NCI-H82 (cell line): ENCODE results near the gene WSCD2.

ENCODE experiments used
- DNase-seq: peaks from one replicate; lab custom pipeline; 2025; lab: John Stamatoyannopoulos, UW

The WSCD2 gene

GRCh38 chr12:108162207-108162606 is 33.1 kb downstream of the WSCD2 start:
- no peak for DNase-seq

GRCh38 chr12:108166505-108166904 is 37.4 kb downstream of the WSCD2 start:
- DNase-seq = no peak

GRCh38 chr12:108167974-108168373 is 38.9 kb downstream of the WSCD2 start:
- no peak for DNase-seq

DNA sequence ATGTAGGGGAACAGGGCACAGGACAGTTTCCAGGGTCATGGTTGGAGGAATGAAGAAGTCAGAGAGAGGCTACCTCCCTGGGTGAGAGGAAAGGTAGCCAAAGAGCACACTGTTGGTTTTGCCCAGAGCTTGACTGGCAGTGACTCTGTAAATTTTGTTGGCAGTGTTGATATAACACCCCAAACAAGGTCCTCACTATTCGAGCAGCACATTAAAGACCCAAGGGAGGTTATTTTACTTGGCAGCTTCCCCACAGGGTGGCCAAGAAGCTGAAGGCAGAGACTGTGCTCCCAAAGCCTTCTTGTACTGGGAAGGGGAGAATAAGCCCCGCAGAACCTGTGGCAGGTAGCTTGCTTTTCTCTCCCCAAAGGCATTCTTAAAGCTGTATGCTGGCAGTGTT is 40.6 kb downstream of the WSCD2 start:
- no peak for DNase-seq

DNA sequence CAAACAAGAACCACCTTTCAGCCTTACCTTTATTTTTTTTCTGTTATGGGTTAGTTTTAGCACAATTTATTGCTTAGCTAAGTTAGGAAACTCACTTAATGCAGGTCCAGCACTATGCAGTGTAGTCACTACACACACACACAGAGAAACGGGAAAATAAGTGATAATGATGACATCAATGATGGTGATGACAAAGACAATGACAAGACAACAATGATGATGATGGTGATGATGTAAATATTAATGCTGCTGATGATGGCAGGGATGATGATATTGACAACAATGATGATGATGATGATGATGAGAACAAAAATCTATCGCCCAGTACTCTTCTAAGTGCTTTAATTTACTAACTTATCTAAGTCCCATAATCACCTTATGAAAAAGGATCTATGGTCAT is 41.1 kb downstream of the WSCD2 start:
- no peak for DNase-seq

DNA sequence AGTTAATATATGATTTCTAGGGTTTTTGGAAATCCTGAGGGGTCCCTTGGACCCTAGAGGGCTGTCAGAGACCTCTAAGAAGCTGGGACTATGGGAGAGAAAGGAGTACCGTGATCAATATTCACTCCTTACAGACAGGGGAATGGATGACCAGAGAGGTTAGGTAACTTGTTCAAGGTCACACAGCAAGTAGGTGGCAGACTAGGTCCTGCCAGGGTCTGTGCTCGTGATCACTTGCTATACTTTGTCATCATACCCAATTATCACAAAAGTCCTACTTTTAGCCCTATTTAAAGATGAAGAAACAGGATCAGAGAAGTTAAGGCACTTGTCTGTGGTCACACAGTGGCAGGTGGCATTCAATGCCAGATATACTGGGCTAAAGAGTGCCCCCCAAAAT is 42.9 kb downstream of the WSCD2 start:
- no peak for DNase-seq

GRCh38 chr12:108173160-108173559 is 44.1 kb downstream of the WSCD2 start:
- DNase-seq = no peak

- no peak for DNase-seq
These were observed 44.8 kb downstream of the WSCD2 start for GRCh38 chr12:108173892-108174291.

DNA sequence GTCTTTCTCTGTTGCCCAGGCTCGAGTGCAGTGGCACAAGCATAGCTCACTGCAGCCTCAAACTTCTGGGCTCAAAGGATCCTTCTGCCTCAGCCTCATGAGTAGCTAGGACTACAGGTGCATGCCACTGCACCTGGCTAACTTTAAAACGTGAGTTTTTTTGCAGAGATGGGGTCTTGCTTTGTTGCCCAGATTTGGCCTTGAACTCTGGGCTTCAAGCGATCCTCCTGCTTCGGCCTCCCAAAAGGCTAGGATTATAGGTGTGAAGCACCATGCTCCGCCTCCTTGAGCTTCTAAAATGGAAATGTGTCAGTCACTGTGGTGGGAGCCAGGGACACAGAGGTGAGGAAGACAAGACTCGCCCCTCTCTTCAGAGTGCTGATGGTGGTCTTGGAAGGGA is 45.6 kb downstream of the WSCD2 start:
- no peak for DNase-seq

DNA sequence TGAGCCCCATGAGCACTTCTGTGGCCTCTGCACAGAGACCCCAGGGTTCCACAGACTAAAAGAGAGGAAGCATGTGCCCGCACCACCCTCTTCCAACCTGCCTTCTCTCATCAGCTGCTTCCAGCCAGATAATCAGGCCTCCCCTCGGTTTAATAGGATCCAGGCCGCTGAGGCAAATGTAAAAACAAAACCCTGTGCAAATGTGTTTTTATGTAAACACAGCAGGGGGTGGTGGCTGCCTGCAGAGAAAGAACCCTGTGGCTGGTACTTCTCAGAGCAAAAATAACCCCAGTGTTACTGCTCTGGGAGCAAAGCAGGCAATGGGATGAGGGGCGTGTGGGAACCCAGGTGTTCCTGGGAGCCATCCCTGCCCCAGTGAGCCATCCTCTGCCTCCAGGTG is 46.2 kb downstream of the WSCD2 start:
- DNase-seq = peak; percentile 44

- DNase-seq = no peak
These were observed 47.2 kb downstream of the WSCD2 start for GRCh38 chr12:108176292-108176691.

- no peak for DNase-seq
These were observed 48.0 kb downstream of the WSCD2 start for GRCh38 chr12:108177131-108177530.

- no peak for DNase-seq
These were observed 50.2 kb downstream of the WSCD2 start for GRCh38 chr12:108179305-108179704.

DNA sequence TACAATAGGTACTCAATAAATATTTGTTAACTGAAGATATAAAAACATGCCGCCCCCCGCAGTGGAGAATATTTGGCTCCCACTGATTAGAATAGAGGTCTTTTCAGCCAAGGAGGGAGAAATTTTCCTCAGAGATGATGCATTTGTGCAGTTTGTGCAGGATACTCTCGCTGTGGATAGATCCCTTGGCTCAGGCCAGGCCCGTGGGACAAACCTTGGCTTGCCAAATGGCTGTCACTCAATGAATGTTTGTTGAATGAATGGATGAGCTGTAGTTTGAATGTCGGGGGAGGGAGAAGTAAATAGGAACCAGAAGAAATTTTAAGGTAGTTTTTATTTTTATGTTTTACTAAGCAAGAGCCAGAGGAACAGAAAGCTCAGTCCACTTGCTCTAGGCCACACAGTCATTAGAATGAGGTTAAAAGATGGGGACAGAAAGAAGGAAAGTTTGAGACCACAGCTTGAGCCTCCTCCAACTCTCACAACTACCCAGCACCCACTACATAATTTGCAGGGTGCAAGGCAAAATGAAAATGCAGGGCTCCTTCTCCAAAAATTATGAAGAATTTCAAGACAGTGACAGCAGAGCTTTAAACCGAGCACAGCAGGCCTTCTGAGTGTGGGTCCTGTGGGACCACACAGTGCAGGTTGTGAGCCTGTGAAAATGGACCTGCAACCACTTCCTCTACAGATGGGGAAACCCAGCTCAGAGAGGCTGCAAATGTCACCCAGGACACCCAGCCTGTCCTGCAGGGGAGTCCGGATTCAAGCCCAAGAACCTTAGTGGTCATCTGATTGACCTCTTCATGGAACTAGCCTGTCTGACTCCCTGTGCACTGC is 51.4 kb downstream of the WSCD2 start:
- no peak for DNase-seq

- DNase-seq = no peak
These were observed 52.0 kb downstream of the WSCD2 start for GRCh38 chr12:108181095-108181454.

DNA sequence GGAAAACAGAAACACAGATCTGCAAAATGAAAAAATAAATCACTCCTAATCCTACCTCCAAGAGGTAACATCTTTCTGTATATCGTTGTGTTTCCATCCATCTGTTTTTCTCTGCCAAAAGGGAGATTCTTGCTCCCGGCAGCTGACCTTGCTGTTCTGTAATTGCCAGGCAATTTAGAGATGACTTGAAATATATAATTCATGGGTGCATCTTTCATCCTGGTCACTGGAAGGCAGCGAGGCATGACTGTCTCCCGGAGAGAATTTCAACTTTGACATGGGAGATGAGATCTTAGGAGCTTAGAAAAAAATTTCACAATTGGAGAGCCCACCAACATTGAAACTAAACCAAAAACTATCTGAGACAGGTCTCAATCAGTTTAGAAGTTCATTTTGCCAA is 53.0 kb downstream of the WSCD2 start:
- no peak for DNase-seq

- no peak for DNase-seq
These were observed 55.9 kb downstream of the WSCD2 start for GRCh38 chr12:108185002-108185401.

DNA sequence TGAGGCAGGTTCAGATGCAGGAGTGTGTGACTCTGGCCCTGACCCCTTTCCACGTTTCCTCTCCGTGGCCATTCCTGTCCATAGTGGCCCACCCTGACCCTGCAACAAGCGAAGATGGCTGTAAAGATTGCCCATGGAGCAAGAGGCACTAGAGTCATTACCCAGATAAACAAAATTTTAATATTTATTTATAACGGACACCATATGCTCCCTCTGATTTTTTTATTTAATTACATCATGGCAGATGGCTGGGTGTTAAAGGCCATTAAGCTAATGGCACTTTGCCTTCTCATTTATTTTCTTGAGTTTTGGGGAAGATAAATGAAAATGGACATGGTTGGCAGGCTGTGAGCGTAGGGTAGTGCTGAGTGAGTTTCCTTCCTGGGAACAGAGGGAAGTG is 58.7 kb downstream of the WSCD2 start:
- no peak for DNase-seq

GRCh38 chr12:108190529-108190928 is 61.4 kb downstream of the WSCD2 start:
- DNase-seq = no peak

GRCh38 chr12:108191086-108191485 is 62.0 kb downstream of the WSCD2 start:
- no peak for DNase-seq

DNA sequence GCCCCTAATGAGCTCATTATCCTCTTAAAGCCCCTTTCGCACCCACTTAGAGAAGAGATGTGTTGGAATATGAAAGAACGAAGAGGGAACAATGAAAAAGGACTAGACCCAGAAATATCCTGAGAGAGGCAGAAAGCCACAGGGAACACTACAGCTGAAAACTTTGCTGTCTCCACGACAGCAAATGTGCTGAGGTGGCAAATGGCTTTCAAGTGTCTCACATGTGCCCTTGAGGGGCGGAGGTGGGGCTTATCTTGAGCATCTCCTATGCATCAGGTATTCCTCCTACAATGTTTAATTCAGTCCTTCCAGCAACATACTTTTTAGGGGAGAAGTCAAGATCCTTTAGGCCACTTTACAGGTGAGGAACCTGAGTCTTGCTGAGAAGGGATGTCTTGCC is 62.9 kb downstream of the WSCD2 start:
- peak; percentile 21 for DNase-seq

DNA sequence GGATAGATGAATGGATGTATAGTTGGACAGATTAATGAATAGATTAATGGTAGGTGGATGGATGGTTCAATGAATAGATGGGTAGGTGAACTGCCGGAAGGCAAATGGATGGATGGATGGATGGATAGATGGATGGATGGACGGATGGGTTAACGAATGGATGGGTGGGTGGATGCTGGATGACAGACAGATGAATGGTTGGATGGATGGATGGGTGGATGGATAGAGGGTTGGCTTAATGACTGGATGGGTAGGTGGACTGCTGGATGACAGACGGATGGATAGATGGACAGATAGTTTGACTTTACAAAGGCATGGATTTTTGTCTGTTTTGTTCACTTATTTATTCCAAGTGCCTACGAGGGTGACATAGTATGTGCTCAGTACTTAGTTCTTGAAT is 64.4 kb downstream of the WSCD2 start:
- DNase-seq = no peak

DNA sequence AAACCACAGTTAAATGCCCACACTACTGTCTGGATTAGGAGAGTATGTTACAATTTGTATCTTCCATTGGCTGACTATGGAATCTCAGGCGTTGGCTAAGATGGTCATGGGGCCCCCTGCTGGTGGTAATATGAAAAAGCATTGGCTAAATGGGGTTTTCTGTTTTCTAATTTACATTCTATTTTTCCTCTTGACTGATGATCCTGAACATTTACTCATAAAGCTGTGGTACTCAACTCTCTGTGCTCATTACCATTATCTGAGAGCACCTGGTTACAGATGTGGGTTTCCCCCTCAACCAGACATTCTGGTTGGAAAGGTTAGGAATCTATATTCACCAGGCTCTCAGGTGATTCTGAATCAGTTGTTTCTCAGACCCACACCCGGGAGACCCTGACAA is 64.8 kb downstream of the WSCD2 start:
- peak; percentile 73 for DNase-seq

DNA sequence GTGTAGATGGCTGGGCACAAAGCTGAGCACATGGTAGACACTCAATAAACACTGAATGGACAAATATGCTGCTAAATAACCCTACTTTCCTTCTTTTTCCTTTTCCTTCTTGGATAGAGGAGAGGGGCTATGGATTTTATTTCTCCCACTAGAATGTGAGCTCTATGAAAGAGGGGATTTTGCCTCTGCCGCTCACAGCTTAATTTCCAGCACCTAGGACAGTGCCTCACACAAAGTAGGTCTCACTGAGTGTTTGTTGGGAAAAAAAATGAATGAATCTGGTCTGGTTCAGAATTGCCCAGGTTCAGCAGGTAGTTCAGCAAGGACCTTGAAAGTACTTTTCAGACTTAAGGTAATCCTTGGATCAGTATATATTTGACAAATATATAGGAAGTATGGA is 65.5 kb downstream of the WSCD2 start:
- no peak for DNase-seq
